Right lobe of liver (tissue), 6 donors: ENCODE measurements around the gene VPS13C. TPM values are rescaled to one million over a fixed set of nuclear protein-coding genes. Genes with fewer than 3 reads are reported as not detected.

Experiments used
- ATAC-seq, 4 donors: fragments of 200-7000 bp; cut with Tn5 transposase; one replicate each; pipeline ENCODE4 v1.9.1; 2020; ENCODE audit warnings: mild to moderate bottlenecking in 4 of 4, moderate library complexity in 4 of 4
- DNase-seq, 3 donors: peaks; one replicate each; pipeline ENCODE4 v3.0.0-alpha.2; 2020
- H3K27ac ChIP-seq, 3 donors: fragments of 200-600 bp; one replicate each; pipeline ENCODE4 v1.8.0; 2022
- H3K27me3 ChIP-seq, 2 donors: fragments of 200-600 bp; one replicate each; pipeline ENCODE4 v1.8.0; 2022
- H3K36me3 ChIP-seq, 4 donors: fragments of 200-600 bp; sonication (generic) in 1 of 4; one replicate each; pipeline versions ENCODE4 v1.5.1 to v1.8.0; 2017 to 2022; ENCODE audit warnings: control low read depth in 1 of 4
- H3K4me1 ChIP-seq, 4 donors: fragments of 200-600 bp; sonication (generic) in 1 of 4; one replicate each; pipeline versions ENCODE4 v1.5.1 to v1.8.0; 2017 to 2022; ENCODE audit warnings: control low read depth in 1 of 4
- H3K4me3 ChIP-seq, 3 donors: fragments of 200-600 bp; one replicate each; pipeline ENCODE4 v1.8.0; 2022
- H3K9me3 ChIP-seq, 4 donors: fragments of 200-600 bp; sonication (generic) in 1 of 4; one replicate each; pipeline versions ENCODE4 v1.5.1 to v1.8.0; 2017 to 2022; ENCODE audit warnings: control low read depth in 1 of 4
- CTCF ChIP-seq, 4 donors: fragments of 200-600 bp in 3 of 4; fragments of 450-650 bp in 1 of 4; IDR thresholded peaks; one replicate each; pipeline versions ENCODE4 v1.5.1 to v1.8.0; 2016 to 2022; ENCODE audit warnings: antibody characterized with exemption in 4 of 4, mild to moderate bottlenecking in 2 of 4
- POLR2A ChIP-seq: fragments of 450-650 bp; IDR thresholded peaks from one replicate; pipeline ENCODE4 v1.6.1; 2017; ENCODE audit warnings: antibody characterized with exemption, mild to moderate bottlenecking
- WGBS: methylation state at CpG from one replicate; pipeline ENCODE4 v1.1.6; 2018; ENCODE audit warnings: low coverage, low lambda C conversion rate; ENCODE audit not compliant: insufficient coverage; ENCODE audit errors: missing lambda C conversion rate; 5-methylcytosine and 5-hydroxymethylcytosine counted together
- intact Hi-C, 2 donors: fragments of 100-400 bp; cut with DNase I; formaldehyde crosslinking; loops; one replicate each; pipeline versions ENCODE4 v1.11.2 to v1.14.1; 2022
- total RNA-seq, 6 experiments: library from RNA; depleted of rRNA in 2 of 6; stranded (reverse); fragments of >200 nt in 2 of 6; fragmentation: NEBNext Ultra II Directional in 3 of 6; extraction: Animal tissue kit (Norgen Biotek cat#: 25700) in 3 of 6; gene quantifications; one replicate each; pipeline versions ENCODE4 v1.1.0 to v1.2.4, GENCODE V29; 2016 to 2023
- donor health status: DM: no; HTN: yes; CAD: no.
- donor health status: DM: no; HTN: no; CAD: no.
- donor health status: DM: no; HTN: no; CAD: no.
- donor health status: DM: no; HTN: yes; CAD: no.
- donor health status: DM: no; HTN: yes; CAD: no.

The VPS13C gene
- total RNA-seq, 6 experiments from 2014 or later, result 17.5 to 34.6 (median 27.3) TPM

GRCh38 chr15:61809216-61809615 lies 251.0 kb downstream of the VPS13C start:
- ATAC-seq, result no peak
- no peak for TF ChIP-seq POLR2A
- no peak for TF ChIP-seq CTCF (IDR thresholded peaks at IDR 0.05)
- H3K9me3 ChIP-seq, result no peaks in the 10 kb centered on the region
- intact Hi-C loops, result no loop called here
- no peak overlapping the region for H3K4me3 ChIP-seq
- H3K4me1 ChIP-seq, result no peaks in the 10 kb centered on the region
- WGBS, result 82% methylated on average over 3 of the region's 7 CpGs
- no peaks in the 10 kb centered on the region for H3K36me3 ChIP-seq
- no peaks in the 10 kb centered on the region for H3K27me3 ChIP-seq
- no peak for DNase-seq
- no peak overlapping the region for H3K27ac ChIP-seq

GRCh38 chr15:61807281-61807929 lies 252.8 kb downstream of the VPS13C start:
- DNase-seq, result no peak
- intact Hi-C loops, result no loop called here
- no peaks in the 10 kb centered on the region for H3K27me3 ChIP-seq
- TF ChIP-seq POLR2A, result no peak
- no peak for TF ChIP-seq CTCF (IDR thresholded peaks at IDR 0.05)
- H3K4me1 ChIP-seq, result no peaks in the 10 kb centered on the region
- no peak overlapping the region for H3K4me3 ChIP-seq
- H3K27ac ChIP-seq, result no peak overlapping the region
- H3K36me3 ChIP-seq, result no peaks in the 10 kb centered on the region
- no peak for ATAC-seq
- no peaks in the 10 kb centered on the region for H3K9me3 ChIP-seq
- WGBS, result 73% methylated on average over 10 of the region's 14 CpGs

Other genes starting within 250 kb of the VPS13C start
- gene C2CD4A, start 6.5 kb upstream of the VPS13C start, total RNA-seq, result 1 to 10 TPM in 3 of 6 experiments, under 1 TPM in 1, not detected in 2; 0.53 to 6.3 (median 3.7) TPM
- gene C2CD4B, start 104.8 kb upstream of the VPS13C start, total RNA-seq, result 1 to 10 TPM in 5 of 6 experiments, under 1 TPM in 1; 0.37 to 4.6 (median 1.4) TPM